IMR-90 (cell line): ENCODE results near the gene ABAT. TPM values are rescaled to one million over a fixed set of nuclear protein-coding genes. Genes with fewer than 3 reads are reported as not detected.

ENCODE experiments used
- ATAC-seq: fragments of 200-7000 bp; cut with Tn5 transposase; 2 replicates; pipeline ENCODE4 v1.9.1; 2020; ENCODE audit warnings: low read depth, mild to moderate bottlenecking, moderate library complexity
- BruUV-seq: library from RNA; stranded (reverse); fragments of 400-500 nt; replicated peaks from 2 replicates; lab custom pipeline; 2021; lab: Mats Ljungman, UMichigan
- CTCF ChIA-PET: fragments of 300-600 bp; formaldehyde crosslinking; extraction: SDS; loops from one replicate; lab custom pipeline; 2021; ENCODE audit warnings: antibody characterized with exemption; lab: Yijun Ruan, JAX
- POLR2A ChIA-PET: fragments of 300-600 bp; sonication (Branson Sonifier 250); formaldehyde crosslinking; loops from one replicate; lab custom pipeline; 2022; ENCODE audit warnings: antibody characterized with exemption; ENCODE audit not compliant: unreplicated experiment; lab: Charles Lee
- DNase-seq: peaks from one replicate; pipeline ENCODE4 v3.0.0; 2013
- H2AFZ ChIP-seq: replicated peaks from 2 replicates; pipeline ENCODE3; 2013; ENCODE audit warnings: low read length, mild to moderate bottlenecking; ENCODE audit not compliant: poor library complexity
- H2AK5ac ChIP-seq: 2 replicates; pipeline ENCODE4 v1.6.1; 2013; ENCODE audit warnings: low read depth, low read length, inconsistent platforms
- H2AK9ac ChIP-seq: replicated peaks from 2 replicates; pipeline ENCODE3; 2013; ENCODE audit warnings: mild to moderate bottlenecking, low read depth, low read length, moderate library complexity; ENCODE audit not compliant: poor library complexity
- H2BK120ac ChIP-seq: 2 replicates; pipeline ENCODE4 v1.6.1; 2013; ENCODE audit warnings: low read depth, low read length, inconsistent platforms
- H2BK15ac ChIP-seq: 3 replicates; pipeline ENCODE4 v1.6.1; 2013; ENCODE audit warnings: low read depth, low read length, inconsistent platforms
- H2BK20ac ChIP-seq: 2 replicates; pipeline ENCODE4 v1.6.1; 2013; ENCODE audit warnings: low read depth, mild to moderate bottlenecking, inconsistent platforms, low read length, moderate library complexity
- H2BK5ac ChIP-seq: 2 replicates; pipeline ENCODE4 v1.6.1; 2013; ENCODE audit warnings: mild to moderate bottlenecking, low read depth, low read length, inconsistent platforms; ENCODE audit not compliant: poor library complexity, severe bottlenecking
- H3K14ac ChIP-seq: replicated peaks from 2 replicates; pipeline ENCODE4 v1.6.1; 2013; ENCODE audit warnings: low read depth, low read length, inconsistent platforms
- H3K18ac ChIP-seq: 2 replicates; pipeline ENCODE4 v1.6.1; 2013; ENCODE audit warnings: low read depth, low read length, control low read depth
- H3K23ac ChIP-seq: 2 replicates; pipeline ENCODE4 v1.6.1; 2013; ENCODE audit warnings: low read depth, low read length, inconsistent platforms
- H3K27ac ChIP-seq: 2 replicates; pipeline ENCODE4 v1.5.1; 2013; ENCODE audit warnings: mild to moderate bottlenecking, control low read depth, low read length; ENCODE audit not compliant: insufficient read depth
- H3K27me3 ChIP-seq: 2 replicates; pipeline ENCODE4 v1.6.1; 2013; ENCODE audit warnings: low read length; ENCODE audit not compliant: control insufficient read depth, insufficient read depth
- H3K36me3 ChIP-seq: 2 replicates; pipeline ENCODE4 v1.6.1; 2013; ENCODE audit warnings: low read length, mixed read lengths; ENCODE audit not compliant: control insufficient read depth, insufficient read depth
- H3K4ac ChIP-seq: 2 replicates; pipeline ENCODE4 v1.6.1; 2013; ENCODE audit warnings: low read depth, low read length, inconsistent platforms
- H3K4me1 ChIP-seq: 2 replicates; pipeline ENCODE4 v1.6.1; 2013; ENCODE audit warnings: low read length, mixed read lengths; ENCODE audit not compliant: control insufficient read depth, insufficient read depth
- H3K4me2 ChIP-seq: 2 replicates; pipeline ENCODE4 v1.6.1; 2013; ENCODE audit warnings: low read depth, mild to moderate bottlenecking, control low read depth, low read length, moderate library complexity
- H3K4me3 ChIP-seq: 2 replicates; pipeline ENCODE4 v1.5.1; 2013; ENCODE audit warnings: low read depth, mild to moderate bottlenecking, control low read depth, low read length, moderate library complexity; ENCODE audit not compliant: insufficient read depth
- H3K56ac ChIP-seq: 2 replicates; pipeline ENCODE4 v1.6.1; 2013; ENCODE audit warnings: low read length, inconsistent platforms; ENCODE audit not compliant: insufficient read depth; ENCODE audit errors: extremely low read depth
- H3K79me1 ChIP-seq, 2 experiments: 2 replicates each; pipeline ENCODE4 v1.6.1; 2013; ENCODE audit warnings: low read length in 2 of 2, inconsistent platforms in 1 of 2, low read depth in 1 of 2
- H3K9ac ChIP-seq: 2 replicates; pipeline ENCODE4 v1.6.1; 2013; ENCODE audit warnings: low read depth, low read length, control low read depth
- H3K9me1 ChIP-seq: 2 replicates; pipeline ENCODE4 v1.6.1; 2013; ENCODE audit warnings: low read length, inconsistent platforms; ENCODE audit not compliant: insufficient read depth
- H3K9me3 ChIP-seq: 2 replicates; pipeline ENCODE4 v1.6.1; 2013; ENCODE audit warnings: low read length; ENCODE audit not compliant: control insufficient read depth, insufficient read depth
- H4K20me1 ChIP-seq: 2 replicates; pipeline ENCODE4 v1.6.1; 2013; ENCODE audit warnings: low read length, inconsistent platforms; ENCODE audit not compliant: insufficient read depth
- H4K5ac ChIP-seq: 2 replicates; pipeline ENCODE4 v1.6.1; 2013; ENCODE audit warnings: mild to moderate bottlenecking, low read depth, low read length, control low read depth
- H4K8ac ChIP-seq, 2 experiments: 2 replicates each; pipeline ENCODE4 v1.6.1; 2013; ENCODE audit warnings: low read depth in 2 of 2, low read length in 2 of 2, control low read depth in 1 of 2, inconsistent platforms in 1 of 2
- H4K91ac ChIP-seq: 2 replicates; pipeline ENCODE4 v1.6.1; 2013; ENCODE audit warnings: low read depth, low read length, inconsistent platforms; ENCODE audit not compliant: insufficient read depth
- BHLHE40 ChIP-seq: fragments of 150-350 bp; IDR thresholded peaks from 2 replicates; pipeline ENCODE4 v1.6.1; 2016; ENCODE audit warnings: mild to moderate bottlenecking, low read depth, low read length
- CEBPB ChIP-seq: IDR thresholded peaks from 2 replicates; pipeline ENCODE4 v1.6.1; 2012; ENCODE audit warnings: low read depth, low read length, improper control_type of control experiment
- CHD1 ChIP-seq: IDR thresholded peaks from 2 replicates; pipeline ENCODE4 v1.6.1; 2012; ENCODE audit warnings: low read depth, low read length, improper control_type of control experiment
- MAFK ChIP-seq: IDR thresholded peaks from 2 replicates; pipeline ENCODE4 v1.6.1; 2012; ENCODE audit warnings: low read depth, low read length, improper control_type of control experiment
- MAZ ChIP-seq: IDR thresholded peaks from 2 replicates; pipeline ENCODE4 v1.6.1; 2012; ENCODE audit warnings: low read depth, mild to moderate bottlenecking, low read length, improper control_type of control experiment, moderate library complexity, borderline replicate concordance
- MXI1 ChIP-seq: IDR thresholded peaks from 2 replicates; pipeline ENCODE4 v1.6.1; 2012; ENCODE audit warnings: low read depth, mild to moderate bottlenecking, low read length, moderate library complexity, borderline replicate concordance
- NFE2L2 ChIP-seq: fragments of 150-350 bp; IDR thresholded peaks from 2 replicates; pipeline ENCODE4 v1.6.1; 2016; ENCODE audit warnings: low read depth, mild to moderate bottlenecking, low read length
- POLR2A ChIP-seq: IDR thresholded peaks from 2 replicates; pipeline ENCODE4 v1.6.1; 2012; ENCODE audit warnings: mild to moderate bottlenecking, low read depth, low read length
- RCOR1 ChIP-seq: IDR thresholded peaks from 2 replicates; pipeline ENCODE4 v1.6.1; 2012; ENCODE audit warnings: mild to moderate bottlenecking, low read length, improper control_type of control experiment; ENCODE audit not compliant: insufficient replicate concordance
- RFX5 ChIP-seq: IDR thresholded peaks from 2 replicates; pipeline ENCODE4 v1.8.0; 2012; ENCODE audit warnings: low read depth, mild to moderate bottlenecking, low read length, moderate library complexity
- WGBS, 2 experiments: methylation state at CpG; one replicate each; pipeline versions ENCODE4 v1.1.5 to v1.1.7; 2013; ENCODE audit warnings: missing lambda C conversion rate in 2 of 2; ENCODE audit not compliant: insufficient read length in 1 of 2; ENCODE audit errors: extremely low coverage in 2 of 2; 5-methylcytosine and 5-hydroxymethylcytosine counted together
- dilution Hi-C: fragments of 300-500 bp; cut with HindIII; formaldehyde crosslinking; loops from one replicate; pipeline ENCODE4 v1.14.3; 2018; ENCODE audit warnings: low sequenced_read_pairs; ENCODE audit not compliant: unreplicated experiment
- in situ Hi-C: fragments of 300-500 bp; cut with MboI; formaldehyde crosslinking; loops from 3 replicates; pipeline ENCODE4 v1.14.3; 2019; ENCODE audit warnings: low sequenced_read_pairs, inconsistent platforms, mixed read lengths
- intact Hi-C: fragments of 100-400 bp; cut with micrococcal nuclease; formaldehyde crosslinking; loops from 2 replicates; pipeline ENCODE4 v1.10.0; 2022
- polyA plus RNA-seq, 3 experiments: library from polyadenylated mRNA; depleted of rRNA; stranded (reverse); fragments of >200 nt; gene quantifications; 2 replicates each; pipeline ENCODE4 v1.2.3, GENCODE V29; 2012; ENCODE audit warnings: low replicate concordance in 1 of 3
- total RNA-seq: library from RNA; depleted of rRNA; stranded (reverse); fragments of >200 nt; gene quantifications from 2 replicates; pipeline ENCODE4 v1.2.3, GENCODE V29; 2012
- TF ChIP-seq, protein P1 (sequence below): fragments of 150-350 bp; IDR thresholded peaks from 2 replicates; pipeline ENCODE4 v1.6.1; 2017; ENCODE audit warnings: mild to moderate bottlenecking, antibody characterized with exemption, low read length, low read depth
- TF ChIP-seq, protein P2 (sequence below): fragments of 150-350 bp; IDR thresholded peaks from 2 replicates; pipeline ENCODE4 v1.6.1; 2016; ENCODE audit warnings: low read depth, mild to moderate bottlenecking, low read length, moderate library complexity, borderline replicate concordance
- TF ChIP-seq, protein P3 (sequence below): conservative IDR thresholded peaks from 2 replicates; pipeline ENCODE4 v1.5.1; 2012; ENCODE audit warnings: mild to moderate bottlenecking, low read depth, low read length, improper control_type of control experiment

ABAT gene
- total and polyA plus RNA-seq, 2 of the 4 experiments (the other 2 are of a cell fraction), result 4.5 to 6.9 TPM

DNA sequence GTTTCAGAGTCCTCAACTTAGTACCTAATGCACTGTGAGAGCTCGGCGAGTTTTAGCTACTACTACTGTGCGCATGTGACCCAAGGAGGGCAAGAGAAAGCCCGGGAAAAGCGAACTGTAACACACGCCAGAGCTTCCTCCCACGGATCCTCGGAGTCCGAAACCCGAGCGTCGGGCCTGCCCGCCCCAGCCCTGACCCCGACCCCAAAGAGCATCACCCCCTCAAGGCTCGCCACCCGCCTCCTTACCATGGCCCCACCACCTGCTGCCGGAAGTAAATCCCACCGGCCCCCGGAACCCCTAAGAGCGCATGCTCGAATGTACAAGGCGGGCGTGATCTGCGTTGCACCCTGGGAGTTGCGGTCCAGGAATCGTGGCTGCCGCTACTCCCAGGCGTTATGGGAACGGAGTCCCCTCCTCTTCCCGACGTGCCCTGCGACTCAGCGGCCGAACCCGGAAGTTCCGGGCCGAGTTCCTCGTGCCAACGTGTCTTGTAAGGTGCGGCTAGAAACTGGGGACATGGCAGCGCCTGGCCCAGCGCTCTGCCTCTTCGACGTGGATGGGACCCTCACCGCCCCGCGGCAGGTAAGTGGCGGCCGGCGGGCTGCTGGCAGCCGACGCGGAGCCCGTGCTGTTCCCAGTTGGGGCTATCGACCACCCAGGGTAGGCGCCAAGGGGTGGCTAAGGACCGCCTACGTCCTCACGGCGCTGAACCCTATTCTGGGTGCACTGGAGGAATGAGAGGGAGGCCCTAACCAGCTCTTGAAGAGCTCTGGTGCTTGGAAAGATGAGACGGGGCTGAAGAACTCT, 123.2 kb downstream of the ABAT start, which contains the start of the genes PMM2 and TMEM186:
Gene PMM2, plus strand, starts transcription at position 476 of the 810 bp plus-strand sequence. Its CDS starts 44 bp downstream, at position 520.
Gene TMEM186, minus strand, starts transcription at position 276 of the 810 bp plus-strand sequence. Its CDS starts 25 bp downstream, at position 251.
- Histone ChIP-seq H3K18ac (peak within 1 kb of the TSS; percentile 25), H3K27me3 (no peaks in the 10 kb centered on the region), H3K27ac (peak within 1 kb of the TSS; percentile 93), H3K4ac (peak within 1 kb of the TSS; percentile 93), H2BK20ac (0 out of 2 replicates have a peak within 1 kb of the TSS, but pooled peaks have one; percentile 28), H3K36me3 (peaks cover 11% of the 10 kb centered on the region), H2BK120ac (peak within 1 kb of the TSS; percentile 49), H4K8ac (peak within 1 kb of the TSS; percentile 89 to 96), H3K56ac (peak within 1 kb of the TSS; percentile 81), H2BK15ac (peak within 1 kb of the TSS; percentile 16; the same call in 1 of the 3 replicates), H4K5ac (peak within 1 kb of the TSS; percentile 80), H3K23ac (peak within 1 kb of the TSS; percentile 90), H2AFZ (peak within 1 kb of the TSS; percentile 91), H4K91ac (peak within 1 kb of the TSS; percentile 95), H2BK5ac (peak within 1 kb of the TSS; percentile 90), H3K79me1 (peaks cover 18 to 47% of the 10 kb centered on the region in 2 experiments), H3K4me2 (peak within 1 kb of the TSS; percentile 99), H3K4me1 (peaks cover 7% of the 10 kb centered on the region), H2AK9ac (peak within 1 kb of the TSS; percentile 100), H2AK5ac (peak within 1 kb of the TSS; percentile 87), H3K9ac (peak within 1 kb of the TSS; percentile 90), H3K14ac (peak within 1 kb of the TSS; percentile 99), H4K20me1 (peaks cover 32% of the 10 kb centered on the region), H3K9me1 (peaks cover 8% of the 10 kb centered on the region), H3K4me3 (peak within 1 kb of the TSS; percentile 78), H3K9me3 (no peaks in the 10 kb centered on the region)
- DNase-seq, result peak; percentile 95
- intact Hi-C loops, result loop anchor here (1.0 to 5.0 kb wide), 2 partner anchors 70 to 83 kb away; partner anchors contain the start of gene CARHSP1
- ChIA-PET CTCF (interaction anchor here (1.2 kb wide), 2 partner anchors 26 to 133 kb away, joined by 3 read pairs; no protein-coding TSS in a partner anchor), POLR2A (interaction anchor here (0.7 kb wide), 1 partner anchor 13 kb away, joined by 5 read pairs; no protein-coding TSS in a partner anchor)
- BruUV-seq, result no TSS peak
- 0% methylated on average over 24 of the region's 61 CpGs; no CpG with 5 or more reads in 1 of the 2 experiments for WGBS, 2 experiments
- ATAC-seq, result peak; percentile 99
- in situ Hi-C loops, result no loop called here
- dilution Hi-C loops, result no loop called here
- peak; percentile 94 for TF ChIP-seq MAZ
- TF ChIP-seq RCOR1, result no peak
- TF ChIP-seq, protein P1, sequence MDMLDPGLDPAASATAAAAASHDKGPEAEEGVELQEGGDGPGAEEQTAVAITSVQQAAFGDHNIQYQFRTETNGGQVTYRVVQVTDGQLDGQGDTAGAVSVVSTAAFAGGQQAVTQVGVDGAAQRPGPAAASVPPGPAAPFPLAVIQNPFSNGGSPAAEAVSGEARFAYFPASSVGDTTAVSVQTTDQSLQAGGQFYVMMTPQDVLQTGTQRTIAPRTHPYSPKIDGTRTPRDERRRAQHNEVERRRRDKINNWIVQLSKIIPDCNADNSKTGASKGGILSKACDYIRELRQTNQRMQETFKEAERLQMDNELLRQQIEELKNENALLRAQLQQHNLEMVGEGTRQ, result peak; percentile 53; the same call in 1 of the 2 replicates
- TF ChIP-seq CHD1, result no peak
- TF ChIP-seq RFX5, result no peak
- TF ChIP-seq, protein P2, sequence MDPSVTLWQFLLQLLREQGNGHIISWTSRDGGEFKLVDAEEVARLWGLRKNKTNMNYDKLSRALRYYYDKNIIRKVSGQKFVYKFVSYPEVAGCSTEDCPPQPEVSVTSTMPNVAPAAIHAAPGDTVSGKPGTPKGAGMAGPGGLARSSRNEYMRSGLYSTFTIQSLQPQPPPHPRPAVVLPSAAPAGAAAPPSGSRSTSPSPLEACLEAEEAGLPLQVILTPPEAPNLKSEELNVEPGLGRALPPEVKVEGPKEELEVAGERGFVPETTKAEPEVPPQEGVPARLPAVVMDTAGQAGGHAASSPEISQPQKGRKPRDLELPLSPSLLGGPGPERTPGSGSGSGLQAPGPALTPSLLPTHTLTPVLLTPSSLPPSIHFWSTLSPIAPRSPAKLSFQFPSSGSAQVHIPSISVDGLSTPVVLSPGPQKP, result 0 out of 2 replicates have a peak, but pooled peaks have one; percentile 43
- TF ChIP-seq MXI1, result peak; percentile 99
- no peak for TF ChIP-seq NFE2L2
- TF ChIP-seq, protein P3, sequence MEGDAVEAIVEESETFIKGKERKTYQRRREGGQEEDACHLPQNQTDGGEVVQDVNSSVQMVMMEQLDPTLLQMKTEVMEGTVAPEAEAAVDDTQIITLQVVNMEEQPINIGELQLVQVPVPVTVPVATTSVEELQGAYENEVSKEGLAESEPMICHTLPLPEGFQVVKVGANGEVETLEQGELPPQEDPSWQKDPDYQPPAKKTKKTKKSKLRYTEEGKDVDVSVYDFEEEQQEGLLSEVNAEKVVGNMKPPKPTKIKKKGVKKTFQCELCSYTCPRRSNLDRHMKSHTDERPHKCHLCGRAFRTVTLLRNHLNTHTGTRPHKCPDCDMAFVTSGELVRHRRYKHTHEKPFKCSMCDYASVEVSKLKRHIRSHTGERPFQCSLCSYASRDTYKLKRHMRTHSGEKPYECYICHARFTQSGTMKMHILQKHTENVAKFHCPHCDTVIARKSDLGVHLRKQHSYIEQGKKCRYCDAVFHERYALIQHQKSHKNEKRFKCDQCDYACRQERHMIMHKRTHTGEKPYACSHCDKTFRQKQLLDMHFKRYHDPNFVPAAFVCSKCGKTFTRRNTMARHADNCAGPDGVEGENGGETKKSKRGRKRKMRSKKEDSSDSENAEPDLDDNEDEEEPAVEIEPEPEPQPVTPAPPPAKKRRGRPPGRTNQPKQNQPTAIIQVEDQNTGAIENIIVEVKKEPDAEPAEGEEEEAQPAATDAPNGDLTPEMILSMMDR, result no peak
- TF ChIP-seq MAFK, result no peak
- peak; percentile 47; the same call in 1 of the 2 replicates for TF ChIP-seq BHLHE40
- no peak for TF ChIP-seq CEBPB
- TF ChIP-seq POLR2A, result peak; percentile 94
